Stimulated activated CD4-positive, alpha-beta T cell treated with anti-CD3 and anti-CD28 coated beads, Interleukin-1b, Interleukin-23, amount 100 ng/mL, for 1 hour (primary cell): ENCODE data around the gene ZNF593OS.

Experiments
- DNase-seq, 2 donors: peaks; one replicate each; pipeline ENCODE4 v3.0.0-alpha.2; 2020; ENCODE audit warnings: low read depth in 2 of 2

Gene ZNF593OS

DNA sequence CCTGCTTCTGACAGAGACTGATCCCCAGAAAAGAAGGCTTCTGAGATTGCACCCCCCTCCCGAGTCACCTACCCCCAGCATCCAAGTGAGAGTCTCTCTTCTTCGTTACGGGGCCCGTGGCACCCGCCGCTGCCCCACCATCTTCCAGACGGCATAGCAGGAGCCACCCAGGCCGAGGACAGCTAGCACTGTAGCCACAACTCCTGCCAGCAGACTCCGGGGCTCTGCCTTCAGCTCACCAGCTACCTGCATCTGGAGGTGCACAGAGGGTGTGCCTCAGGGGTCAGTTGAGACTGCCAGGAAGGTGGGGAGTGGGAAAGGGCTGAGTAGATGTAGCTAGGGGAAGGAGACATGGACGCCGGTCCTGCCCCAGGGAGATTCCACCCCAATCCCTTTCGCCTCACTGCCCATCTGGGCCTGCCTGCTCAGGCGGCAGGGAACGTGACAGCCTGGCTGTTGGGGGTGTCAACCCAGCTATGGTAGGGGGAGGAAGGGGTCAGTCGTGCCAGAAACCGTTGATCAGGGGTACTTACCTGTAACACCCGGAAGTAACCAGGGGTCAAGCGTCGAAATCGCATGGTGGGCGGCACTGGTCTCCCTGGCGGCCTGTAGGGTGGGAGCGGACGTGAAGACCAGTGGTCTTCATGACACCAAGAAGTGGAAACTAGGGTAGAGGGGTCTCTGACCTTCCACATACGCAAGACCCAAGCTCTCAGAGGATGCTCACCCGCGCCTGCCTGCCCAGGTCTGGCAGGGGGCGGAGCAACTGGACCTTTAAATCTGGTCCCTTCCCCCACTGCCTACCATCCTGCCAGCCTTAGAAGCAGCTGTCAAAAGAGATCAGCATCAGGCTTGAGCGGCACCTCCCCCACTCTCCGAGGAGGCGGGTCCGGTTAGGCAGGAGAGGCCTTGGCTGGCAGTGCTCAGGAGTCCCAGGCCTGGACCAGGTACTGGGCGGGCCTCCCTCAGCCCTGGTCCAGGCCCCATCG, at the start of gene ZNF593OS:
TSS of gene ZNF593OS (minus strand) at position 749 of the 989 bp plus-strand sequence. CDS start at position 578, 171 bp downstream.
- DNase-seq, result no peak

DNA sequence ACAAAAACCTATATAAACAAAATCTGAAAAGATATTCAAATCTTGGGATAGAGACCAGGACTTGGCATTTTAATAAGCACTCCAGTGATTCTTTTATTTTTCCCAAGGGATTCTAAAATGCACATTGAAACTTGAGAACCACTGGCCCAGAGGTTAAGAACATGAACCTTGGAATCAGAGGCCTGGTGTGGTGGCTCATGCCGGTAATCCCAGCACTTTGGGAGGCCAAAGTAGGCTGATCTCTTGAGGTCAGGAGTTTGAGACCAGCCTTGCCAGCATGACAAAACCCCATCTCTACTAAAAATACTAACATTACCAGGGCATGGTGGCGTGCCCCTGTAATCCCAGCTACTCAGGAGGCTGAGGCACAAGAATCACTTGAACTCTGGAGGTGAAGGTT, 49.5 kb upstream of the ZNF593OS start:
- DNase-seq, result no peak

DNA sequence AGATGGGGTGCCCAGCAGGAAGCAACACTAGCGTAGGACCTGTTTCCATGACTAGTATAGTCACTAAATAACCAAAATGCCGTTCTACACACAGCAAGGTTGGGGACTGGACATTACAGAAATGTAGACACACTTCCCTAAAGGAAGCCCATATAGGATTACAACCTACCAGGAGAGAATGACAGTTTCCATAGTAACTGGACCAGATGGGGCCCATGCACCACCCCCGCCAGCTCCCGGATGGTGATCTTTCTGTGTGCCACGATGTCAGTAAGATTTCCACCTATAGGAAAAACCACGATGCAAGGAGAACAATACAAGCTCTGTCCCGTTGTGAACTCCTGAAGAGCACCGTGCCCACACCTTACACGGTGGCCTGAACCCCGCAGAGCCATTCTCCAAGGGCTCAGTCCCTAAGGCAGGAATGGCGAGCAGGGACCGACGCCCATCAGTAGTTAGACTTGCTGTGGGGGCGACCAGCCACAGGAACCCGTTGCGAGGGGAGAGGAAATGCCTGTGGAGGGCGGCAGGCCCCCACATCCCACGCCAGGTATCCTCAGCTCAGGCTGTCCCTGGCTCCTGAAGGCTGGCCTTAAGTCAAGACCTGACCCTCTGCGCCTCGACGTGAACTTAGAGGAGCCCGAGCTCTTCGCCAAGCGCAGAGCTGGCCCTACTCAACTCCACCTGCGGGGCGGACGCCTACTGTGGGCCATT, 48.7 kb upstream of the ZNF593OS start:
- DNase-seq, result no peak

DNA sequence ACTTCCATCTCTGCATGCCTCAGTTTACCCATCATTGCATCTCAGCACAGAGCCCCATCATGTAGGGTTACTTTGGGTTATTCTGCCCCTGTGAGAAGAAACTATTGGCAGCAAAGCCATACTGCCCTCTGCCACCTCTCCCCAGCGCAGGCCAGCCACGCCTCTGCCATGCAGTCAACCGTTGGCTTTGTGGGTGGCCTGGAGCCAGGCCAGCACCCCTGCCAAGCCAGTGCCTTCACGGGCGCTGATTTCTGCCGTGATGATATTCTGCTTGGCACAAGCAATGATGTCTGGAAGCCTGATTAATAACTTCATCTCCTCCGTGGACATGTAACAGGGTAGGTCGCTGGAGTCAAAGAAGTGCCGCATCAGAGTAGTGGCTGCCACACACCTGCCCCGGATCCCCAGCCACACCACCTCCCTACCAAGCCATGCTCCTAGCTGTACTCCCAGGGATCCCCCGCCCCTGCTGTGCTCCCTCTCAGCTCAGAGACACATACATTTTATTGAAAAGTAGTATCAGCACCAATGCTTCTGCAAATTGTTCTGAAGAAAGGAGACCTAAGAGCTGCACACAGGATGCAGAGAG, 47.4 kb upstream of the ZNF593OS start:
- no peak for DNase-seq

DNA sequence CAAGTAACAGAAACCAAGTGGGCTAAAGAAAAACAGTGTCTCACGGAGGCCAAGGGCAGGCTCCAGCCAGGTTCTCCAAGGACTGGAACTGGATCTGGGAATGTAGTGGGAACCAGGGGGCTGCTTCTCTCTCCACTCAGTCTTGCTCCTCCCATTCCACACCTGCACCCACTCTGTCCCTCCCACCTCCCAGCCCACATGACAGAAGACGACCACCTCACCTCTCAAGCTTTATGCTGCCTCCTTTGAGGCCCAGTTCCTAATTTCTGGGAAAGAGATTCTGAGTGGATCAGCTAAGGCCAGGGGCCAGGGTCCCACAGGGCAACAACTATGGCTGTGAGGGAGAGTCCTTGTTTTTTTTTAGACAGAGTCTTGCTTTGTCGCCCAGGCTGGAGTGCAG, 43.6 kb upstream of the ZNF593OS start:
- DNase-seq, result no peak

DNA sequence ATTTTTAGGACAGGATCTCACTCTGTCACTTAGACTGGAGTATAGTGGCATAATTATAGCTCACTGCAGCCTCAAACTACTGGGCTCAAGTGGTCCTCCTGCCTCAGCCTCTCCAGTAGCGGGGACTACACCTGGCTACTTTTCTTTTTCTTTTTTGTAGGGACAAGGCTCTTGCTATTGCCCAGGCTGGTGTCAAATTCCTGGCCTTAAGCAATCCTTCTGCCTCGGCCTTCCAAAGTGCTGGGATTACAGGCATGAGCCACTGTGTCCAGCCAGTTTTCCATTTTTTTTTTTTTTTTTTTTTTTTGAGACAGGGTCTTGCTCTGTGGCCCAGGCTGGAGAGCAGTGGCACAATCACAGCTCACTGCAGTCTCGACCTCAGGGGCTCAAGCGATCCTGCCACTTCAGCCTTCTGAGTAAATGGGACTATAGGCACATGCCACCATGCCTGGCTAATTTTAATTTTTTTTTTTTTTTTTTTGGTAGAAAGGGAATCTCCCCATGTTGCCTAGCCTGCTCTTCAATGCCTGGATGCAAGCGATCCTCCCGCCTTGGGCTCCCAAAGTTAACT, 41.8 kb upstream of the ZNF593OS start:
- no peak for DNase-seq

DNA sequence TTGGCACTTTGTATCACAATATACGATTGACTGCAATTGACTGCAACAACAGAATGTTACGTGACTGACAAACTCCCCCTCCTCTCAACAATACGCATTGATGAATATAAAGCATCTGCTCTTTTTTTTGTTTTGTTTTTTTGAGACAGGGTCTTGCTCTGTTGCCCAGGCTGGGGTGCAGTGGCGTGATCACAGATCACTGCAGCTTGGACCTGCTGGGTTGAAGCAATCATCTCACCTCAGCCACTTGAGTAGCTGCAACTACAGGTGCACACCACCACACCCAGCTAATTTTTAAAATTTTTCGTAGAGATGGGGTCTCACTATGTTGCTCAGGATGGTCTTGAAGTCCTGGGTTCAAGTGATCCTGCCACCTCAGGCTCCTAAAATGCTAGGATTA, 41.1 kb upstream of the ZNF593OS start:
- no peak for DNase-seq

DNA sequence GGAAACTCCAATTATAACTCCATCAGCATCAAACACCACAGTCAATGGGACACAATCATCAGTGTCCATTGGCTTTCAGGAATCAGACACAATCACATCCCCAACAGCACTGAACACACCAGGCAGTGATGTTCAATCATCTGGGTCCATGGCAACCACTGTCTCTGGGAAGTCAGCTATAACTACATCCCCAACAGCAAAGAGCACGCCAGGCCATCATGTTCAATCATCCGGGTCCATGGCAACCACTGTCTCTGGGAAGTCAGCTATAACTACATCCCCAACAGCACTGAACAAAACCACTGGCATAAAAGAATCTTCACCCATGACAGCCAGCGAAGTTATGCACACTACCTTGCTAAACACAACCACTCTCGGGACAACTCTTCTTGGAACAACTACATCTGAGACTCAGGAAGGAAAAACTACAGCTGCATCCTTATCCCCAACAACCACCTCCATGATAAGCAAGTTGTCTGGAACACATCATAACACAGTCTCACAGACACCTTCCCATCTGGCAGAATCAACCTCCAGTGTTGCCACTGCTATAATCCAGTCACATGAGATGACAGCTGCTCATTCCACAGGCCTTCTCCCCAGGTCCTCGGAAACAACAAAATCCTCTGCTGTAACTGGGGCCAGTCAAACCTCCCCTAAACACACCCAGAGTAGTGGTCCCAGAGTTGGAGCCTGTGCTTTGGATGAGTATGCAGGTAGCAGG, 38.7 kb upstream of the ZNF593OS start:
- DNase-seq, result no peak

DNA sequence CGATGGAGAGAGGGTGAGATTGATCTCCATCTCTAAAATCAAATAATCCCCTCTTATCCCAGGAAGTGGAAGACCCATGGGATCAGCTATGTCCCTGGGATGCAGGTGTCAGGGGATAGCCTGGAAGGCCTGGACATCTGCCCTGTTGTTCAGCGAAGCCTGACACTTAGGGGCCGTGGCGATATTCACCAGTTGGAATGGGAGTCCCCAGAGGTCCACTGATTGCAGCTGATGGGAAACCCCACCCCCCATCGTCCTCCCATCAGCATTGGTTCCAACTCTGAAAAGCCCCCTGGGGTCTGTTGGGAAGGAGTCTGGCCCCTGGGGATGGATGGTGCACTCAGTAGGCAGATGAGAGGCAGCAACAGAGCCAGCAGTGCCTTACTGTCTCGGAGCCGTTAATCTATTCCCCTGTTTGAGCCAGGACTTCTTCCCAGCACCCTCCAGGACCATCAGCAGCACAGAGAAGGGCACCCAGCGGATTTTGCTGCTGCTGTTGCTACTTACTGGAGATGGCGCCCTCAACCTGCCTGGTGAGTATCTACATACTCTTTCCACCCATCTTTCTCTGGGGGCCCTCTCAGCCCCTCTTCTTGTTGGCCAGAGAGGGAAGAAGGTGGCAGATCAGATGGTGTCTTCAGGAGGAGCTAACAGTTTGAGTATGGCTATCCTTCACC, 32.1 kb upstream of the ZNF593OS start:
- DNase-seq, result no peak

DNA sequence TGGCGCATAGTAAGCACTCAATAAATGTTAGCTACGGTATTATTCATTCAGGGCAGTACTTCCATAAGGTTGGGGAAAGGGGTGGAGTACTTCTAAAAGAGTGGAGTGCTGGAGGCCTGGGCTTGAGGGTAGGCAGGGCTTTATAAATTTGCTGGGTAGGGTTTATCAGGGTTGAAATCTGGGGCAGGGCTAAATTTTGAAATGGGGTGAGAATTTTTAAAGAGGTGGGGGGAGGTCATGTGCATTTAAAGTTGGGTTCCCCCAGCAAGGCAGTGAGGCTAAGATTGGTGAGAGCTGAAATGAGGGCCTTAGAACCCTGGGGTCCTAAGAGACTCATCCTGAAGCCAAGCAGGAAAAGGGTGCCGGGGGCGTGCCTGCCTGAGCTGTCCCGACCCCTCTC, 28.8 kb upstream of the ZNF593OS start:
- no peak for DNase-seq

DNA sequence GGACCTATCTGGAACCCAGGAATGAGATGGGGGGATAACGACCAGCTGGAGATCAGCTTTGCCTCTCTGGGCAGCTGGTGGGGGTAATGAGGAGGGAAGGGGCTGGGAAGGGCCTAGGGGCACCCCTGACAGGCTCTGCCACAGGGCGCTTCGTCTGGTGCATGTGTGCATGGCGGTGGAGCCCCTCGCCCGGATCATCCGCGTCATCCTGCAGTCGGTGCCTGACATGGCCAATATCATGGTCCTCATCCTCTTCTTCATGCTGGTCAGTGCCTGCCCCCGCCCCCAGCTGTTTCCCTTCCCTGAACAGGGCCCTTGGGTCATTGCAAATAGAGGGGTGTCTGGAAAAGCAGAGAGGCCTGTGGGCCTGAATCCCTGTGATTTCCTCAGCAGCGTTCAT, 26.2 kb upstream of the ZNF593OS start:
- no peak for DNase-seq

DNA sequence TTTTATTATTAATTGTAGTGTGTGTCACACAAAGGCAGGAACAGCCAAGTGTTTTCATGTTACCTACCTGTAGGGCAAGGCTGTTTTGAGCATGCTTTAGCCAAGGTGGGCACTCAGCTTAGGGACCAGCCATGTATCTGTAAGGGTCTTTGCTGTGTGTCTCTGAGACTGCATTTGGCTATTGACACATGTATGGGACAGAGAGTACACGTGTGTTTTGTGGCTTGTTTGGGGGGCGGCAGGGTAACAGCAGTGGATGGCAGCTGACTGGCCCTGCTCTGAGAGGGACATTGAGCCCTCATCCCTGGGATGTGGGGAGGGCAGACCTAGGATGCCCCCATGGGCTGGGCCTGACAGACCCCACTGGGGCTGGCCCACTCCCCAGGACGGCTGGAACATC, 25.7 kb upstream of the ZNF593OS start:
- no peak for DNase-seq

DNA sequence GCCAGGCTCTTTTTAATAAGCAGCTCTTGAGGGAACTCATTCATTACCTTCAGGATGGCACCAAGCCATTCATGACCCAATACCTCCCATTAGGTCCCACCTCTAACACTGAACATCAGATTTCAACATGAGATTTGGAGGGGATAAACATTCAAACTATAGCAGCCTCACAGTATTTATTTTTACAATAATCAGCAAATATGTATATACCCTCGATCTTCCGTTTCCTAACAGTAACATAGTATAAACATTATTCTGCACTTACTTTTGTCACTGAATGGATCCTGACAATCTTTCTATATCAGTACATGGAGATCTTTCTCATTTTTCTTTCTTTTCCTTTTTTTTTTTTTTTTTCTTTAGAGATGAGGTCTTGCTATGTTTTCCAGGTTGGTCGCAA, 24.2 kb upstream of the ZNF593OS start:
- no peak for DNase-seq

DNA sequence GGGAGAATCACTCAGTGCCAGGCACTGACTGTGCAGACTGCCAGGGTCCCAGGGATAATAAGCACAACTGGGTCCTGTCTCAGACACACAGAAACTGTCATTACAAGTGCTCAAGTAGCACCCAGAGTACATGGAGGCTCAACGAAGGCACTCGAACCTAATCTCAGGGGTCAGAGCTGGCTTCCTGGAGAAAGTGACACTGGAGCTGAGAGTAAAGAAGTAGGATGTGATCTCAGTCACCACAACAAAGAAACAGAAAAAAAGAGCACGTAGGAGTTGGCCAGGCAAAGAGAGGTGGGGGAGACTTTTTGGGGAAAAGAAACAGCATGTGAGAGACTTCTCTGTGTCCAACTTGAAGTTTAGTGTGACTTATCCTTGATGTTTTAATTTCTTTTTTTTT, 20.1 kb upstream of the ZNF593OS start:
- no peak for DNase-seq

DNA sequence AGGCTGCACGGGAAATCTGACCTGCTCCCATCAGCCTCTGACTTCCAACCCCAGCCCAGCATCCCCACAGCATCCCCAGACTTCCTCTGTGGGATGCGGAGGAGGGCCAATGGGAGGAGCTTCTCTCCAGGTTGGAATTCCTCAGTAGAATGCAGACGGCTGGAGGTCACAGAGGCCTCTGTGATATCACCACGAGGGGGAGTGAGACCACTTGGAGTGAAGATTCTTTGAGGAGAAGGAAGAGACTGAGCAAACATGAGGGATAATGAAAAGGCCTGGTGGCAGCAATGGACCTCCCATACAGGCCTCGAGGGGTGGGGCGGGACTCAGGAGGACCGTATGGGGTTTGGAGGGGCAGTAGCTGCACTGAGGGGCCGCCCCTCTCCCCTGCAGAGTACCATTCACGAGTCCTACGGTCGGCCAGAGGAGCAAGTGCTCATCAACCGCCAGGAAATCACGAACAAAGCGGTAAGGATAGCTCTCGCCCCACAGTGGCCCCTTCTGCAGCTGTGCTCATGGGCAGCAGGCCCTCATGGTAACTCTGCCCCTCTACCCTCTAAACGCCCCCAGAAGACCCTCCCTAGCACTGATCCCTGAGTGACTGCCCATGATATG, 18.8 kb upstream of the ZNF593OS start, which contains the start of gene CATSPER4:
TSS of gene CATSPER4 (plus strand) at position 230 of the 615 bp plus-strand sequence. CDS start at position 256, 26 bp downstream.
- no peak for DNase-seq

DNA sequence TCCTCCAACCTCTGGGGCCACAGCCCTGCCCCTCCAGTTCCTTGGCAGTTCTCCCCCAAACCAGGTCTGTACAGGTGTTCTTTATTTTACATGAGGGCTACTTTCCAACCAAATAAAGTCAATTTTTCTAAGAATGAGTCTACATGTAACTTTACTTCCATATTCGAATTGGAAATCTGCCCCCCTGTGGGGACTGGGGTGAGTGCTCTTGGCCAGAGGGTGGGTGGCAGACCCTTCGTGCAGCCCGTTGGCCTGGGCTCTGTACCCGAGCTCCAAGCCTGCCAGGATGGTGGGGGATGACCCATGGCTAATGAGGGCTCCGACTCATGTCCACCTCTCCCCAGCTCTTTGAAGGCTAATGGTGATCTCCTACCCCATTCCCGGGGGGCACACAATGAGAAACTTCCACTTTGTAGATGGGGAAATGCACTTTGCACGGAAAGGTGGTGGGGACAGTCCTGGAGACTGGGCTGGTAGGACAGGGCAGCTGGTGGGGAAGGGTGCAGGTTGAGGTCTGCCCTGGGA, 18.2 kb upstream of the ZNF593OS start:
- no peak for DNase-seq

DNA sequence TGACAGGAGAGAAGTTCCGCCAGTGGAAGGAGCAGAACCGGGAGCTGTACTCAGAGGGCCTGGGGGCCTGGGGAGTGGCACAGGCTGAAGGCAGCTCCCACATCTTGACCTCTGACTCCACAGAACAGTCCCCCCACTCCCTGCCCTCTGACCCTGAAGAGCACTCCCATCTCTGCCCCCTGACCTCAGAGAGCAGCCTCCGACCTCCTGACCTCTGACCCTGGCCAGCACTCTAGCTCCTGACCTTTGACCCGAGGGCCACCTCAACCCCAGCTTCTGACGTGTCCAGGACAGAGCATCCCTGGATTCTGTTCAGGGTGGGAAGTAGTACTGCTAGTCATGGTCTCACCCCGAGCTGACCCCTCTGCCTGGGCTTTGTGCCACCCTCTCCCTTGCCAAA, 17.7 kb upstream of the ZNF593OS start:
- no peak for DNase-seq

DNA sequence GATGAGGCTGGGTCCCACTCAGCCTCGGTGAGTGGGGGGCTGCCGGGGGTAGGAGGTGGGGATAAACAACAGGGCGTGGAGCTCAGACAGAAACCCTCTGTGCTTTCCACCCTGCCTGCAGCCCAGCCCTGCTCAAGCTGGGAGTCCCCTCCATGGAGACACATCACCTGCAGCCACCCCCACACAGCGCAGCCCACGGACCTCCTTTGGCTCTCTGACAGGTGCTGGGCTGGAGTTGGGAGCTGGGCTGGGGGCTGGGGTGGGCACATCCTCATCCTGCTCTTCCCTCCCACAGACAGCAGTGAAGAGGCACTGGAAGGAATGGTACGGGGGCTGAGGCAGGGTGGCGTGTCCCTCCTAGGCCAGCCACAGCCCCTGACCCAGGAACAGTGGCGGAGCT, 16.8 kb upstream of the ZNF593OS start:
- no peak for DNase-seq

DNA sequence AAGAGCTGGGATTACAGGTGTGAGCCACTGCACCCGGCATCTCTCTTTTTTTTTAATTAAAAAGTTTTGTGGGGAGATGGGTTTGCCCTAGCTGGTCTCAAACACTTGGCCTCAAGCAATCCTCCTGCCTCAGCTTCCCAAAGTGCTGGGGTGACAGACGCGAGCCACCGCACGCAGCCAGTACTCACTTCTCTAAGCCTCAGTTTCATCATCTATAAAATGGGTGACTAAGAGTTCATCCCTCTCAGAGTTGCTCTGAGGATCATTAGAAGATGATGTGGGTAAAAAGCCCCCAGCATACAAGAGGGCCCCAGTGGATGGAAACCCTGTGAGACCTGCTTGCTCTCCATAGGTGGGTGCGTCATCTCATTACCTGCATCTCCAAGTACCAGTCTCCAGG, 16.2 kb upstream of the ZNF593OS start:
- DNase-seq, result no peak

DNA sequence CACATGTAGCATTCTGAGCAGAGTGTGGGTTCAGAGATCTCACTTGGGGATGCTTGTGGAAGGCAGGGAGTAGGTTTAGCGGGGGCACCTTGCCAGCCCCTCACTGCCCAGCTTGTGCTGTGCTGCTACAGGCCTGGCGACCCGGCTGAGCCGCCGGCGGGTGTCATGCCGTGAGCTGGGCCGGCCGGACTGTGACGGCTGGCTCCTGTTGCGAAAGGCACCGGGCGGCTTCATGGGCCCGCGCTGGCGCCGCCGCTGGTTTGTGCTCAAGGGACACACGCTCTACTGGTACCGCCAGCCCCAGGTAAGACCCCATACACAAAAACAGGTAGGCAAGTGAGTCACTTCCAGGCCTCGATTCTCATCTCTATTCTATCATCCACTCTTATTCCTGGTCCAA, 13.3 kb upstream of the ZNF593OS start:
- DNase-seq, result no peak
